Measurements from ENCODE around the gene UQCRHL. TPM values are rescaled to one million over a fixed set of nuclear protein-coding genes. Genes with fewer than 3 reads are reported as not detected.

Gene UQCRHL
- total and polyA plus RNA-seq, 10 of the 15 experiments (the other 5 are each of a cell fraction or from before 2014, with no cell fraction given) = 1.4 to 17.3 (median 5.7) TPM

DNA sequence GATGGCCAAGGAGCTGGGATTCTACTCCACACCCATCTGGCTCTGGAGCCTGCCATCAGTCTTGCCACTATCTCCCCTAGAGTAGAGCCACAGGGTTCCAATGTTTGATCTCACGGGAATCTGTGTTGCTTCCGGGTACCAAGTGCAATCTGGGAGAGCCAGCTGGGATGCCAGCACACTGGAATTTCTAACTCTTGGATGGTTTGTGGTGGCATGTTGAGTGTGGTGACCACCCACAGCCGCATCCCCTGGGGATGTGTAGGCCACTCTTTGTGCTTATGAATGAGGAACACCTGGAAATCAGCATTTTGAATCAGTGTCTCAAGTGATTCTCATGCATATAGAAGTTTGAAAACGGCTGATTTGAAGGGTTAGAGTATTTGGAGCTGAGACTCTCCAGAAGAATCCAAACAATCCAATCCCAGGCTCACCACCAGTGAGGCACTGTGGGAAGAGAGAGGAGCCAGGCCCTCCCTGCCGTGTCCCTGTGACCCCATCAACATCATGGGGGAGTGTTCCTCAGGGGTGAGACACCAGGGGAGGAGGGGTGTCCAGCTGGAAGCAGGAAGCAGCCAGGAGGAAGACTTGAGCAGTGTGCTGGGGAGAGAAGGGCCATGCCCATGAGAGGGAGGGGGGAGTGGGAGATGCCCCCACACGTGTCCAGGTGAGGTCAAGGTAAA, 35.5 kb downstream of the UQCRHL start:
- SMC1A ChIA-PET (ENCODE audit: uncharacterized antibody, unreplicated experiment) = no interaction called here
- FAIRE-seq (no peak), DNase-seq (ENCODE audit: low read depth, low spot score) (no peak), ATAC-seq (no peak)
- TF ChIP-seq CHD1 (IDR thresholded peaks at IDR 0.05; ENCODE audit: low read depth, low read length) (no peak), STAT1 (conservative IDR thresholded peaks at IDR 0.05) (no peak), MYB (IDR thresholded peaks at IDR 0.05; ENCODE audit: borderline replicate concordance, low read depth, low read length) (no peak), RAD51 (IDR thresholded peaks at IDR 0.05) (no peak), EGR1 (IDR thresholded peaks at IDR 0.05; ENCODE audit: borderline replicate concordance in 1 of 2, low read depth in 2 of 2, low read length in 2 of 2) (no peak), RUNX3 (IDR thresholded peaks at IDR 0.05; ENCODE audit: low read length) (no peak), ESRRA (IDR thresholded peaks at IDR 0.05; ENCODE audit: low read length) (no peak), SUPT20H (IDR thresholded peaks at IDR 0.05; ENCODE audit: borderline replicate concordance, control insufficient read depth, low read depth, low read length) (no peak), PAX8 (IDR thresholded peaks at IDR 0.05) (no peak)
- TF ChIP-seq, protein P1, sequence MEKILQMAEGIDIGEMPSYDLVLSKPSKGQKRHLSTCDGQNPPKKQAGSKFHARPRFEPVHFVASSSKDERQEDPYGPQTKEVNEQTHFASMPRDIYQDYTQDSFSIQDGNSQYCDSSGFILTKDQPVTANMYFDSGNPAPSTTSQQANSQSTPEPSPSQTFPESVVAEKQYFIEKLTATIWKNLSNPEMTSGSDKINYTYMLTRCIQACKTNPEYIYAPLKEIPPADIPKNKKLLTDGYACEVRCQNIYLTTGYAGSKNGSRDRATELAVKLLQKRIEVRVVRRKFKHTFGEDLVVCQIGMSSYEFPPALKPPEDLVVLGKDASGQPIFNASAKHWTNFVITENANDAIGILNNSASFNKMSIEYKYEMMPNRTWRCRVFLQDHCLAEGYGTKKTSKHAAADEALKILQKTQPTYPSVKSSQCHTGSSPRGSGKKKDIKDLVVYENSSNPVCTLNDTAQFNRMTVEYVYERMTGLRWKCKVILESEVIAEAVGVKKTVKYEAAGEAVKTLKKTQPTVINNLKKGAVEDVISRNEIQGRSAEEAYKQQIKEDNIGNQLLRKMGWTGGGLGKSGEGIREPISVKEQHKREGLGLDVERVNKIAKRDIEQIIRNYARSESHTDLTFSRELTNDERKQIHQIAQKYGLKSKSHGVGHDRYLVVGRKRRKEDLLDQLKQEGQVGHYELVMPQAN (conservative IDR thresholded peaks at IDR 0.05) = no peak
- H3K79me2 ChIP-seq (ENCODE audit: control insufficient read depth, insufficient read depth, low read length) = no peaks in the 10 kb centered on the region
- WGBS (ENCODE audit: insufficient coverage, insufficient replicate concordance, low lambda C conversion rate, missing lambda C conversion rate) = 19% methylated on average over 6 of the region's 6 CpGs
- POLR2A ChIA-PET = interaction anchor here (0.6 kb wide), 1 partner anchor 48 kb away, joined by 5 read pairs; no protein-coding TSS in a partner anchor
- CTCF ChIA-PET = interaction anchor here (1.7 kb wide), 1 partner anchor 31 kb away, joined by 4 read pairs; no protein-coding TSS in a partner anchor
- no peaks in the 10 kb centered on the region for H3K36me3 ChIP-seq (ENCODE audit: control insufficient read depth in 2 of 2, insufficient read depth in 2 of 2, low read length in 1 of 2)
- in situ Hi-C loops (cut with MboI) (no loop called here), intact Hi-C loops (cut with micrococcal nuclease; ENCODE audit: unreplicated experiment) (no loop called here)
- no peaks in the 10 kb centered on the region for H4K20me1 ChIP-seq (ENCODE audit: control insufficient read depth, insufficient read depth)
- RAD21 ChIA-PET (ENCODE audit: unreplicated experiment) = no interaction called here
- no peaks in the 10 kb centered on the region for H3K9me3 ChIP-seq (replicated peaks; ENCODE audit: control insufficient read depth, insufficient read depth, low read length)
- no peak overlapping the region for H3K4me3 ChIP-seq
- H3K27me3 ChIP-seq (replicated peaks in 1 of 2; ENCODE audit: control insufficient read depth in 2 of 2, insufficient read depth in 2 of 2, low read length in 1 of 2) = no peaks in the 10 kb centered on the region; a peak in 1 of 4 replicates
- no peak overlapping the region for H3K4me2 ChIP-seq (ENCODE audit: control insufficient read depth, insufficient read depth)
- H3K27ac ChIP-seq (ENCODE audit: control insufficient read depth, insufficient read depth) = no peak overlapping the region
- H3K4me1 ChIP-seq (ENCODE audit: control insufficient read depth, insufficient read depth, low read length) = no peaks in the 10 kb centered on the region
- no TSS peak for BruUV-seq (replicated peaks)
- H2AFZ ChIP-seq (ENCODE audit: control insufficient read depth, low read depth, low read length) = no peak overlapping the region
- H3K9ac ChIP-seq (ENCODE audit: control insufficient read depth, insufficient read depth, low read length) = no peak overlapping the region
